ENCODE data around the gene OR8H3.
"Not testable (repeated sequence)": the region's sequence is repeated elsewhere in the genome, so short reads cannot be mapped to it uniquely, and the experiment has no call there.

Gene OR8H3

GRCh38 chr11:56122073-56122472, at the start of gene OR8H3:
Gene OR8H3, plus strand, starts transcription at chr11:56122373. Its CDS starts 0 bp downstream, at chr11:56122373.
- DNase-seq: no peak

GRCh38 chr11:56089697-56090096, 32.5 kb upstream of the OR8H3 start:
- DNase-seq: no peak

GRCh38 chr11:56093008-56093407, 29.2 kb upstream of the OR8H3 start, which contains the start of gene OR8I2:
Gene OR8I2, plus strand, starts transcription at chr11:56093308. Its CDS starts 0 bp downstream, at chr11:56093308.
- DNase-seq: no peak

GRCh38 chr11:56103210-56103737, 18.9 kb upstream of the OR8H3 start, which contains the start of gene OR8H2:
Gene OR8H2, plus strand, starts transcription at chr11:56103687. Its CDS starts 1,356 bp downstream, at chr11:56105043.
- no peak for DNase-seq

GRCh38 chr11:56140151-56140661, 18.0 kb downstream of the OR8H3 start, which contains the start of gene OR8J3:
Gene OR8J3, minus strand, starts transcription at chr11:56140201. Its CDS starts 2,483 bp downstream, at chr11:56137718.
- DNase-seq: no peak

- not testable (repeated sequence) for DNase-seq
Observed at GRCh38 chr11:56143681-56144080, 21.5 kb downstream of the OR8H3 start.

GRCh38 chr11:56151376-56151775, 29.2 kb downstream of the OR8H3 start:
- DNase-seq: no peak

GRCh38 chr11:56152333-56152732, 30.2 kb downstream of the OR8H3 start:
- DNase-seq: no peak

- DNase-seq: no peak
Observed at GRCh38 chr11:56160217-56160616, 38.0 kb downstream of the OR8H3 start, which contains the start of gene OR8K5. Gene OR8K5, minus strand, starts transcription at chr11:56160317. Its CDS starts 0 bp downstream, at chr11:56160317.

- DNase-seq: no peak
Observed at GRCh38 chr11:56163804-56164203, 41.6 kb downstream of the OR8H3 start.

- no peak for DNase-seq
Observed at GRCh38 chr11:56172256-56172830, 50.2 kb downstream of the OR8H3 start.
